GM12878 (cell line): ENCODE measurements around the gene ITIH2. TPM values are rescaled to one million over a fixed set of nuclear protein-coding genes. Genes with fewer than 3 reads are reported as not detected.

ENCODE experiments used
- BMI1 ChIP-seq: fragments of 450-650 bp; IDR thresholded peaks from 2 replicates; pipeline ENCODE4 v1.6.1; 2016; ENCODE audit warnings: mild to moderate bottlenecking, moderate library complexity, borderline replicate concordance
- BRCA1 ChIP-seq: IDR thresholded peaks from 2 replicates; pipeline ENCODE4 v1.6.1; 2011; ENCODE audit warnings: low read depth, low read length, improper control_type of control experiment
- FOXM1 ChIP-seq: IDR thresholded peaks from 2 replicates; pipeline ENCODE4 v1.6.1; 2012; ENCODE audit warnings: low read depth, mild to moderate bottlenecking, inconsistent platforms, low read length, moderate library complexity
- IRF4 ChIP-seq: IDR thresholded peaks from 2 replicates; pipeline ENCODE4 v1.6.1; 2011; ENCODE audit warnings: low read depth, low read length
- RELA ChIP-seq: fragments of 450-650 bp; IDR thresholded peaks from 2 replicates; pipeline ENCODE4 v1.8.0; 2014; ENCODE audit warnings: borderline replicate concordance; ENCODE audit not compliant: partially characterized antibody
- RUNX3 ChIP-seq: IDR thresholded peaks from 2 replicates; pipeline ENCODE4 v1.6.1; 2012; ENCODE audit warnings: low read length, inconsistent platforms
- SMC3 ChIP-seq: IDR thresholded peaks from 2 replicates; pipeline ENCODE4 v1.6.1; 2011; ENCODE audit warnings: low read length, improper control_type of control experiment, borderline replicate concordance
- ZNF24 ChIP-seq: fragments of 450-650 bp; IDR thresholded peaks from 2 replicates; pipeline ENCODE4 v1.6.1; 2017; ENCODE audit warnings: antibody characterized with exemption, mild to moderate bottlenecking
- ZNF622 ChIP-seq: fragments of 450-650 bp; IDR thresholded peaks from 2 replicates; pipeline ENCODE4 v1.6.1; 2017; ENCODE audit warnings: mild to moderate bottlenecking, inconsistent platforms
- polyA plus RNA-seq, 11 experiments: library from polyadenylated mRNA; depleted of rRNA in 4 of 11; unstranded in 6 of 11; stranded (reverse) in 5 of 11; fragments of >200 nt; fragmentation: Nextera tagmentation in 4 of 11; fragmentation: Illumina TruSeq in 1 of 11; extraction: Ambion mirVana in 4 of 11; extraction: Trizol in 1 of 11; gene quantifications; 1 replicate in 1 of 11; 2 replicates in 10 of 11; pipeline versions ENCODE4 v1.2.1 to v1.2.3, GENCODE V29; 2011 to 2016; ENCODE audit warnings: inconsistent platforms in 2 of 11, missing spikeins in 2 of 11, low read depth in 1 of 11
- total RNA-seq, 4 experiments: library from RNA; depleted of rRNA in 3 of 4; stranded (reverse); fragments of >200 nt in 3 of 4; fragmentation: Illumina TruSeq in 1 of 4; extraction: Trizol in 1 of 4; gene quantifications; 2 replicates each; pipeline versions ENCODE4 v1.2.1 to v1.2.3, GENCODE V29; 2013 to 2021
- TF ChIP-seq, protein P1 (sequence below): IDR thresholded peaks from 2 replicates; pipeline ENCODE4 v1.6.1; 2012; ENCODE audit warnings: mild to moderate bottlenecking, low read depth, low read length
- TF ChIP-seq, protein P2 (sequence below): fragments of 450-650 bp; IDR thresholded peaks from 2 replicates; pipeline ENCODE4 v1.6.1; 2017; ENCODE audit warnings: low read depth, mild to moderate bottlenecking, moderate library complexity

ITIH2 gene
- total and polyA plus RNA-seq, 10 of the 15 experiments (the other 5 are each of a cell fraction or from before 2014, with no cell fraction given): 0.05 to 0.72 (median 0.53) TPM; not detected in 7

DNA sequence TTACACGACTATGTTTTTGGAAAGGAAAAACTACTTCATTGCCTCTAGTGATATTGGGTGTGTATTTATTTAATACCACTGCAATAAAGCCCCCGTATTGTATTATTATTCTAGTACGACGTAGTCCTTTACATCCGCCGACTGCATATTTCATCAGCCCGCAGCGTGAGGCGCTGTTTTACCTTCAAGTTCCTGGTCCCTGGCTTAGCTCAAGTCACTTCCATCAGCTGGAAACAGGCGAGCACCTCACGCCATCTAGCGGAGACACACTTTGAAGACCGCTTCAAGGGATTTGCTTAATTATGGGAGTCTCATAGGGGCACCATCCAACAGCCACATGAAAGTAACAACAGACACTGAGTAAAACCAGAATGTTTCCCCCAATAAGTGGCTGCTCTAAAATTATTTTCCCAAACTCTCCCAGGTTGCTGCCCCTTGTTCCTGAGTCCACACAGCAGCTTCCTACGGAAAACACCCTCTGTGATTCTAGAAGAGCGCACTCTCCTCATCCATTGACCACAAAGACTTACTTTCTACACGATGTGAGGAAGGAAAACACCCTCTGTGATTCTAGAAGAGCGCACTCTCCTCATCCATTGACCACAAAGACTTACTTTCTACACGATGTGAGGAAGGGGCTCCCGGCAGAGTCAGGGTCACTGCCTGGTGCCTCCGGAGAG lies 15.7 kb upstream of the ITIH2 start (continued):
- TF ChIP-seq ZNF622 (no peak), SMC3 (peak; percentile 92), RUNX3 (0 out of 2 replicates have a peak, but pooled peaks have one; percentile 11), ZNF24 (no peak), IRF4 (0 out of 2 replicates have a peak, but pooled peaks have one; percentile 26), FOXM1 (0 out of 2 replicates have a peak, but pooled peaks have one; percentile 25), BRCA1 (no peak), BMI1 (no peak), RELA (peak; percentile 8)
- TF ChIP-seq, protein P1, sequence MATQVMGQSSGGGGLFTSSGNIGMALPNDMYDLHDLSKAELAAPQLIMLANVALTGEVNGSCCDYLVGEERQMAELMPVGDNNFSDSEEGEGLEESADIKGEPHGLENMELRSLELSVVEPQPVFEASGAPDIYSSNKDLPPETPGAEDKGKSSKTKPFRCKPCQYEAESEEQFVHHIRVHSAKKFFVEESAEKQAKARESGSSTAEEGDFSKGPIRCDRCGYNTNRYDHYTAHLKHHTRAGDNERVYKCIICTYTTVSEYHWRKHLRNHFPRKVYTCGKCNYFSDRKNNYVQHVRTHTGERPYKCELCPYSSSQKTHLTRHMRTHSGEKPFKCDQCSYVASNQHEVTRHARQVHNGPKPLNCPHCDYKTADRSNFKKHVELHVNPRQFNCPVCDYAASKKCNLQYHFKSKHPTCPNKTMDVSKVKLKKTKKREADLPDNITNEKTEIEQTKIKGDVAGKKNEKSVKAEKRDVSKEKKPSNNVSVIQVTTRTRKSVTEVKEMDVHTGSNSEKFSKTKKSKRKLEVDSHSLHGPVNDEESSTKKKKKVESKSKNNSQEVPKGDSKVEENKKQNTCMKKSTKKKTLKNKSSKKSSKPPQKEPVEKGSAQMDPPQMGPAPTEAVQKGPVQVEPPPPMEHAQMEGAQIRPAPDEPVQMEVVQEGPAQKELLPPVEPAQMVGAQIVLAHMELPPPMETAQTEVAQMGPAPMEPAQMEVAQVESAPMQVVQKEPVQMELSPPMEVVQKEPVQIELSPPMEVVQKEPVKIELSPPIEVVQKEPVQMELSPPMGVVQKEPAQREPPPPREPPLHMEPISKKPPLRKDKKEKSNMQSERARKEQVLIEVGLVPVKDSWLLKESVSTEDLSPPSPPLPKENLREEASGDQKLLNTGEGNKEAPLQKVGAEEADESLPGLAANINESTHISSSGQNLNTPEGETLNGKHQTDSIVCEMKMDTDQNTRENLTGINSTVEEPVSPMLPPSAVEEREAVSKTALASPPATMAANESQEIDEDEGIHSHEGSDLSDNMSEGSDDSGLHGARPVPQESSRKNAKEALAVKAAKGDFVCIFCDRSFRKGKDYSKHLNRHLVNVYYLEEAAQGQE: no peak
- TF ChIP-seq, protein P2, sequence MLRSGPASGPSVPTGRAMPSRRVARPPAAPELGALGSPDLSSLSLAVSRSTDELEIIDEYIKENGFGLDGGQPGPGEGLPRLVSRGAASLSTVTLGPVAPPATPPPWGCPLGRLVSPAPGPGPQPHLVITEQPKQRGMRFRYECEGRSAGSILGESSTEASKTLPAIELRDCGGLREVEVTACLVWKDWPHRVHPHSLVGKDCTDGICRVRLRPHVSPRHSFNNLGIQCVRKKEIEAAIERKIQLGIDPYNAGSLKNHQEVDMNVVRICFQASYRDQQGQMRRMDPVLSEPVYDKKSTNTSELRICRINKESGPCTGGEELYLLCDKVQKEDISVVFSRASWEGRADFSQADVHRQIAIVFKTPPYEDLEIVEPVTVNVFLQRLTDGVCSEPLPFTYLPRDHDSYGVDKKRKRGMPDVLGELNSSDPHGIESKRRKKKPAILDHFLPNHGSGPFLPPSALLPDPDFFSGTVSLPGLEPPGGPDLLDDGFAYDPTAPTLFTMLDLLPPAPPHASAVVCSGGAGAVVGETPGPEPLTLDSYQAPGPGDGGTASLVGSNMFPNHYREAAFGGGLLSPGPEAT: peak; percentile 53; the same call in 1 of the 2 replicates
- TF ChIP-seq, all 136 proteins: peak for 14
